KMS-11 (cell line): ENCODE measurements around the gene CEP70.
"Not testable (repeated sequence)": the region's sequence is repeated elsewhere in the genome, so short reads cannot be mapped to it uniquely, and the experiment has no call there.

Experiments
- H2AFZ ChIP-seq: fragments of 200-600 bp; sonication (generic); 2 replicates; pipeline ENCODE4 v1.6.1; 2016; ENCODE audit warnings: antibody characterized with exemption, mixed run types, low read depth
- H3K27ac ChIP-seq: fragments of 200-600 bp; sonication (generic); 2 replicates; pipeline ENCODE4 v1.6.1; 2016; ENCODE audit warnings: mild to moderate bottlenecking, mixed run types
- H3K27me3 ChIP-seq: fragments of 200-600 bp; sonication (generic); 2 replicates; pipeline ENCODE4 v1.6.1; 2017; ENCODE audit warnings: mild to moderate bottlenecking, low read depth, mixed run types, moderate library complexity; ENCODE audit not compliant: insufficient read depth
- H3K36me3 ChIP-seq: fragments of 200-600 bp; sonication (generic); 2 replicates; pipeline ENCODE4 v1.6.1; 2017; ENCODE audit warnings: mild to moderate bottlenecking, mixed run types; ENCODE audit not compliant: insufficient read depth
- H3K4me1 ChIP-seq: fragments of 200-600 bp; sonication (generic); 2 replicates; pipeline ENCODE4 v1.6.1; 2016; ENCODE audit warnings: mild to moderate bottlenecking, low read depth, mixed run types; ENCODE audit not compliant: poor library complexity, severe bottlenecking
- H3K4me2 ChIP-seq: fragments of 200-600 bp; sonication (generic); 2 replicates; pipeline ENCODE4 v1.7.0; 2016; ENCODE audit warnings: mild to moderate bottlenecking, mixed run types
- H3K4me3 ChIP-seq: fragments of 200-600 bp; sonication (generic); IDR thresholded peaks from 2 replicates; pipeline ENCODE4 v1.6.1; 2017; ENCODE audit warnings: low read depth, low read length, mixed read lengths; ENCODE audit not compliant: insufficient read depth
- H3K79me2 ChIP-seq: fragments of 200-600 bp; sonication (generic); 2 replicates; pipeline ENCODE4 v1.6.1; 2016; ENCODE audit warnings: low read depth, mixed run types; ENCODE audit not compliant: insufficient read depth
- H3K9ac ChIP-seq: fragments of 200-600 bp; sonication (generic); 2 replicates; pipeline ENCODE4 v1.6.1; 2016; ENCODE audit warnings: mild to moderate bottlenecking, mixed run types
- H4K20me1 ChIP-seq: fragments of 200-600 bp; sonication (generic); 2 replicates; pipeline ENCODE4 v1.6.1; 2016; ENCODE audit warnings: mild to moderate bottlenecking, mixed run types; ENCODE audit not compliant: insufficient read depth
- TF ChIP-seq, protein P1 (sequence below): fragments of 200-600 bp; sonication (generic); conservative IDR thresholded peaks from 2 replicates; pipeline ENCODE4 v1.6.1; 2017; ENCODE audit warnings: low read depth, mild to moderate bottlenecking, antibody characterized with exemption, low read length, moderate library complexity, mixed read lengths

Gene CEP70

DNA sequence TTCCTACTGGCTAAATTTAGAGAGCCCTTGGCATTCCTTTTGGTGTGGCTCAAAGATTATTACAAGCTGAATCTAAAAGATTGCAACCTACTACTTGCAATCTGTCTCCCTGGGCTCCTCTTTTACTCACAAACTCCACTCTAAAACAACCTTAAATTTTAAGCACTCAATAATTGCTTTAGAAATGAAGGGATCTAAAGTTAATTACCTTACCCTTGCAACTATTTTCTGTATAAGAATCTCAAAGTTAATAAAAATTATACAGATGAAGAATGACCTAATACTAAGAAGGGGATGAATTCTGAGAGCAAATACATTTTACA, 99.5 kb downstream of the CEP70 start:
- no peaks in the 10 kb centered on the region for H3K36me3 ChIP-seq
- no peaks in the 10 kb centered on the region for H3K79me2 ChIP-seq
- no peak overlapping the region for H3K27ac ChIP-seq
- H4K20me1 ChIP-seq, result no peaks in the 10 kb centered on the region
- no peak overlapping the region for H3K9ac ChIP-seq
- no peak overlapping the region for H3K4me3 ChIP-seq
- no peak overlapping the region for H3K4me2 ChIP-seq
- TF ChIP-seq, protein P1, sequence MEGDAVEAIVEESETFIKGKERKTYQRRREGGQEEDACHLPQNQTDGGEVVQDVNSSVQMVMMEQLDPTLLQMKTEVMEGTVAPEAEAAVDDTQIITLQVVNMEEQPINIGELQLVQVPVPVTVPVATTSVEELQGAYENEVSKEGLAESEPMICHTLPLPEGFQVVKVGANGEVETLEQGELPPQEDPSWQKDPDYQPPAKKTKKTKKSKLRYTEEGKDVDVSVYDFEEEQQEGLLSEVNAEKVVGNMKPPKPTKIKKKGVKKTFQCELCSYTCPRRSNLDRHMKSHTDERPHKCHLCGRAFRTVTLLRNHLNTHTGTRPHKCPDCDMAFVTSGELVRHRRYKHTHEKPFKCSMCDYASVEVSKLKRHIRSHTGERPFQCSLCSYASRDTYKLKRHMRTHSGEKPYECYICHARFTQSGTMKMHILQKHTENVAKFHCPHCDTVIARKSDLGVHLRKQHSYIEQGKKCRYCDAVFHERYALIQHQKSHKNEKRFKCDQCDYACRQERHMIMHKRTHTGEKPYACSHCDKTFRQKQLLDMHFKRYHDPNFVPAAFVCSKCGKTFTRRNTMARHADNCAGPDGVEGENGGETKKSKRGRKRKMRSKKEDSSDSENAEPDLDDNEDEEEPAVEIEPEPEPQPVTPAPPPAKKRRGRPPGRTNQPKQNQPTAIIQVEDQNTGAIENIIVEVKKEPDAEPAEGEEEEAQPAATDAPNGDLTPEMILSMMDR, result no peak
- no peaks in the 10 kb centered on the region for H3K4me1 ChIP-seq
- no peaks in the 10 kb centered on the region for H3K27me3 ChIP-seq
- no peak overlapping the region for H2AFZ ChIP-seq

DNA sequence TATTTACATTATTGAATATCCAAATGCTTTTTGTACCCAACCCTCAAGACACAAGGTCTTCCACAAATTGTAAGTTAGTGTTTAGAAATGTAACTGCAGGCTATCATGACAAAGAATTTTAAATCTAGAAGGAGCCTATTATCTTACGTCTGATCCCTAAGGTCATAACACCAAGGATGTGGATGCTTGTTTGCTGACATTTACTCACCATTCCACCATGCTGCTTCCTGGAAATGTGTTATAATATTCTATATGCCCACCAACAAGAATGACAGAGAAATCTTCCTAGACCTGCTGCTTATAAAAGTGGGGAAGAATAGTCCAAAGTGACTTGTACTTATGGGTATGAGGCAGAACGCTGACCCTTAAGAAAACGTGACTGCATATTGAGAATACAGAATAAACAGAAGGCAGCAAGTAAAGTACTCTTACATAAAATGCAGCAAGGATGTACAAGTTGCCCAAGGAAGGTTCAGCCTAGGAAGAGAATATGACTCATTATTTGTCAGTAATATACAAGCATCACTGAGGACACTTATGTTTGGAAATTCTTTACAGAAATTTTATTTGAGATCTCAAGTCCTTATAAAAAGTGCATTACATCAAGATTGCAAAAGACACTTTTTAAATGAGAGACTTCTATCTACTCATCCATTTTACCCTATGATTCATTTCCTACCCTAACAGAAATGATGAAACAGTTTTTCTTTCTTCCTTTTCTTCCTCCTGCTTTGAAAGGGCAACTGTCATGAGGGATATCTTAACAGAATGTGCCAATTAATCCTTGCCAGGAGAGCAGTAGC, 100.1 kb downstream of the CEP70 start:
- TF ChIP-seq, protein P1, result no peak
- no peak overlapping the region for H3K4me3 ChIP-seq
- H2AFZ ChIP-seq, result no peak overlapping the region
- H3K9ac ChIP-seq, result no peak overlapping the region
- no peaks in the 10 kb centered on the region for H3K27me3 ChIP-seq
- no peaks in the 10 kb centered on the region for H3K4me1 ChIP-seq
- no peak overlapping the region for H3K4me2 ChIP-seq
- H3K36me3 ChIP-seq, result no peaks in the 10 kb centered on the region
- no peaks in the 10 kb centered on the region for H3K79me2 ChIP-seq
- no peak overlapping the region for H3K27ac ChIP-seq
- H4K20me1 ChIP-seq, result no peaks in the 10 kb centered on the region

- no peaks in the 10 kb centered on the region for H4K20me1 ChIP-seq
- TF ChIP-seq, protein P1, result no peak
- no peak overlapping the region for H3K27ac ChIP-seq
- H3K4me1 ChIP-seq, result no peaks in the 10 kb centered on the region
- no peak overlapping the region for H2AFZ ChIP-seq
- H3K36me3 ChIP-seq, result no peaks in the 10 kb centered on the region
- no peak overlapping the region for H3K9ac ChIP-seq
- H3K4me2 ChIP-seq, result no peak overlapping the region
- no peaks in the 10 kb centered on the region for H3K79me2 ChIP-seq
- H3K27me3 ChIP-seq, result no peaks in the 10 kb centered on the region
- no peak overlapping the region for H3K4me3 ChIP-seq
Observed at GRCh38 chr3:138492980-138493675, 100.9 kb downstream of the CEP70 start.

- Histone ChIP-seq H3K9ac (no peak overlapping the region), H4K20me1 (no peaks in the 10 kb centered on the region), H3K4me1 (no peaks in the 10 kb centered on the region), H3K36me3 (no peaks in the 10 kb centered on the region), H3K4me2 (no peak overlapping the region), H3K27me3 (no peaks in the 10 kb centered on the region), H3K4me3 (no peak overlapping the region), H3K79me2 (no peaks in the 10 kb centered on the region), H2AFZ (no peak overlapping the region), H3K27ac (no peak overlapping the region)
- TF ChIP-seq, protein P1, result no peak
Observed at GRCh38 chr3:138491971-138492370, 102.1 kb downstream of the CEP70 start.

DNA sequence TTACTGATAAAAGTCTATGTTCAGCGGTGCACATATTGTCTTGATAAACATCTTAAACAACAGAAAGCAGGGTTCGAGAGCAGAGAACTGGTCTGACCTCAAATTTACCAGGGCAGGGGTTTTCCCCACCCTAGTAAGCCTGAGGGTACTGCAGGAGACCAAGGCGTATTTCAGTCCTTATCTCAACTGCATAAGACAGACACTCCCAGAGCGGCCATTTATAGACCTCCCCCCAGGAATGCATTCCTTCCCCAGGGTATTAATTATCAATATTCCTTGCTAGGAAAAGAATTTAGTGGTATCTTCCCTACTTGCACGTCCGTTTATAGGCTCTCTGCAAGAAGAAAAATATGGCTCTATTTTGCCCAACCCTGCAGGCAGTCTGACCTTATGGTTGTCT, 107.5 kb downstream of the CEP70 start:
- H3K9ac ChIP-seq, H4K20me1 ChIP-seq, H3K27me3 ChIP-seq, H3K36me3 ChIP-seq, H3K27ac ChIP-seq, H3K4me3 ChIP-seq, H2AFZ ChIP-seq, H3K4me1 ChIP-seq, H3K79me2 ChIP-seq, H3K4me2 ChIP-seq: not testable (repeated sequence)

GRCh38 chr3:138484672-138485071, 109.4 kb downstream of the CEP70 start:
- H2AFZ ChIP-seq, H4K20me1 ChIP-seq, H3K36me3 ChIP-seq, H3K27me3 ChIP-seq, H3K79me2 ChIP-seq, H3K9ac ChIP-seq, H3K4me3 ChIP-seq, H3K27ac ChIP-seq, H3K4me2 ChIP-seq, H3K4me1 ChIP-seq: not testable (repeated sequence)
